Measurements from ENCODE around the gene SULT1A2. TPM values are rescaled to one million over a fixed set of nuclear protein-coding genes. Genes with fewer than 3 reads are reported as not detected.
A peak's percentile ranks its signal among the peaks of the same experiment; 100 is the strongest.
"Not testable (repeated sequence)": the region's sequence is repeated elsewhere in the genome, so short reads cannot be mapped to it uniquely, and the experiment has no call there.

The SULT1A2 gene
- total RNA-seq, 1 experiment from 2014 or later = not detected

DNA sequence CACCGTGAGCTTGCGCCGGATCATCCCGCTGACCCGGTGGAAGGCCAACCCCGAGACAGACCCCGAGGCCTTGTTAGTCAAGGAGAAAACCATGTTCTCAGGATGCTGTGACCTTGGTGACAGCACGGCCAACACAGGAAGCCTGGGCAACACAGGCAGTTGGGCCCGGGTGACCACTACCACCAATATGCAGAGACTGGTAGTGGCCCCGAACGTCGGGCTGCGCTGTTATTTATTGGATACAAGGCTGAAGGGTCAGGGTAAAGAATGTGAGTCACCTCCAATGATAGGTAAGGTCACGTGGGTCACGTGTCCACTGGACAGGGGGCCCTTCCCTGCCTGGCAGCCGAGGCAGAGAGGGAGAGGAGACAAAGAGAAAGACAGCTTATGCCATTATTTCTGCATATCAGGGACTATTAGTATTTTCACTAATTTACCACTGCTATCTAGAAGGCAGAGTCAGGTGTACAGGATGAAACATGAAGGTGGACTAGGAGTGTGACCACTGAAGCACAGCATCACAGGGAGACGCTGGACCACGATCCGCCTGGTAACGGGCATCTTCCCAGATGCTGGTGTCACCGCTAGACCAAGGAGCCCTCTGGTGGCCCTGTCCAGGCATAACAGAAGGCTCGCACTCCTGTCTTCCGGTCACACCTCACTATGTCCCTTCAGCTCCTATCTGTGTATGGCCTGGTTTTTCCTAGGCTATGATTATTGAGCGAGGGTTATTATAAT lies 18.8 kb upstream of the SULT1A2 start:
- H3K27me3 ChIP-seq (ENCODE audit: control insufficient read depth, insufficient read depth, low read length); in situ Hi-C loops (cut with HindIII; ENCODE audit: low pct_unique_long_range_greater_than_20kb, low sequenced_read_pairs); H3K36me3 ChIP-seq (ENCODE audit: control insufficient read depth, insufficient read depth, low read length); H3K9me3 ChIP-seq (ENCODE audit: control insufficient read depth, insufficient read depth, low read depth, low read length); H3K4me1 ChIP-seq (ENCODE audit: control insufficient read depth, insufficient read depth, low read length); H3K4me3 ChIP-seq (ENCODE audit: low read depth in 2 of 2, low read length in 2 of 2); BruUV-seq (replicated peaks); H3K27ac ChIP-seq (ENCODE audit: low read length); POLR2A ChIA-PET; intact Hi-C loops (cut with micrococcal nuclease; ENCODE audit: unreplicated experiment): not testable (repeated sequence)
- peak; percentile 46; the same call in 1 of the 2 replicates for ATAC-seq
- CTCF ChIA-PET = interaction anchor here (0.6 kb wide), 1 partner anchor 61 kb away, joined by 3 read pairs; no protein-coding TSS in a partner anchor
- TF ChIP-seq, protein P1, sequence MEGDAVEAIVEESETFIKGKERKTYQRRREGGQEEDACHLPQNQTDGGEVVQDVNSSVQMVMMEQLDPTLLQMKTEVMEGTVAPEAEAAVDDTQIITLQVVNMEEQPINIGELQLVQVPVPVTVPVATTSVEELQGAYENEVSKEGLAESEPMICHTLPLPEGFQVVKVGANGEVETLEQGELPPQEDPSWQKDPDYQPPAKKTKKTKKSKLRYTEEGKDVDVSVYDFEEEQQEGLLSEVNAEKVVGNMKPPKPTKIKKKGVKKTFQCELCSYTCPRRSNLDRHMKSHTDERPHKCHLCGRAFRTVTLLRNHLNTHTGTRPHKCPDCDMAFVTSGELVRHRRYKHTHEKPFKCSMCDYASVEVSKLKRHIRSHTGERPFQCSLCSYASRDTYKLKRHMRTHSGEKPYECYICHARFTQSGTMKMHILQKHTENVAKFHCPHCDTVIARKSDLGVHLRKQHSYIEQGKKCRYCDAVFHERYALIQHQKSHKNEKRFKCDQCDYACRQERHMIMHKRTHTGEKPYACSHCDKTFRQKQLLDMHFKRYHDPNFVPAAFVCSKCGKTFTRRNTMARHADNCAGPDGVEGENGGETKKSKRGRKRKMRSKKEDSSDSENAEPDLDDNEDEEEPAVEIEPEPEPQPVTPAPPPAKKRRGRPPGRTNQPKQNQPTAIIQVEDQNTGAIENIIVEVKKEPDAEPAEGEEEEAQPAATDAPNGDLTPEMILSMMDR (IDR thresholded peaks at IDR 0.05) = peak; percentile 88
- peak; percentile 20 for DNase-seq (ENCODE audit: low read depth, low spot score)

DNA sequence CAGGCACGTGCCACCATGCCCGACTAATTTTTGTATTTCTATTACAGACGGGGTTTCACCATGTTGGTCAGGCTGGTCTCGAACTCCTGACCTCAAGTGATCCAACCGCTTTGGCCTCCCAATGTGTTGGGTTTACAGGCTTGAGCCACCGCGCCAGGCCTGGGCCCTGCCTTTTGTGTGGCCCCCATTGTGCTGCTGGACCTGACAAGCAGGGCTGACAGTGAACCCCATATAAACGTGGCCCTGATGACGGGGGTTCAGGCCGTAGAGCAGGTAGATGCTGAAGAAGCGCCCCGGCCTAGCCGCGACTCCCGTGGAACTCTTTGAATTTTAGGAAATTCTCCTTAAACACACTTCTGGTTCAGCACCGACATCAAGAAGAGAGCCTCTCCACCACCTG lies 17.7 kb upstream of the SULT1A2 start:
- H3K4me1 ChIP-seq (ENCODE audit: control insufficient read depth, insufficient read depth, low read length); BruUV-seq (replicated peaks); H3K27me3 ChIP-seq (ENCODE audit: control insufficient read depth, insufficient read depth, low read length); H3K4me3 ChIP-seq (ENCODE audit: low read depth in 2 of 2, low read length in 2 of 2); CTCF ChIA-PET; DNase-seq (ENCODE audit: low read depth, low spot score); intact Hi-C loops (cut with micrococcal nuclease; ENCODE audit: unreplicated experiment); H3K9me3 ChIP-seq (ENCODE audit: control insufficient read depth, insufficient read depth, low read depth, low read length); H3K36me3 ChIP-seq (ENCODE audit: control insufficient read depth, insufficient read depth, low read length); in situ Hi-C loops (cut with HindIII; ENCODE audit: low pct_unique_long_range_greater_than_20kb, low sequenced_read_pairs); POLR2A ChIA-PET; H3K27ac ChIP-seq (ENCODE audit: low read length); ATAC-seq: not testable (repeated sequence)

DNA sequence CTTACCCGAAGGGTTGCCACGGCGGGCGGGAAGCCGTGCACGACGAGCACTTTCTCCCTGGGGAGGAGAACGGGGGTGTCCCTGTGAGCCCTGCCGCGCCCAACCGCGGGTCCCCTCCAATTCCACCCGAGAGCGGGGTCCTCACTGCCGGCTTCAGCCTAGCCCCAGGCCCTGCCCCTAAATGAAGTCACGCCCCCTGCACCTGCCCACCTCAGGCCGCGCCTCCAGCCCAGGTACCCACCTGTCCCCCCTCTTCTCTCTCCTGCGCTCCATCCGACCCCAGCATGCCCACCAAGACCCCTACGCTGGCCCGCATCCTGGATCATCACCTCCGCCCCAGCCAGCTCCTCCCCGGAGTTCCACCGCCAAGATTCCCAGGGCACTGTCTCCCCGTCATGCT lies 17.1 kb upstream of the SULT1A2 start:
- DNase-seq (ENCODE audit: low read depth, low spot score); in situ Hi-C loops (cut with HindIII; ENCODE audit: low pct_unique_long_range_greater_than_20kb, low sequenced_read_pairs); intact Hi-C loops (cut with micrococcal nuclease; ENCODE audit: unreplicated experiment); BruUV-seq (replicated peaks); H3K36me3 ChIP-seq (ENCODE audit: control insufficient read depth, insufficient read depth, low read length); CTCF ChIA-PET; H3K27ac ChIP-seq (ENCODE audit: low read length); H3K27me3 ChIP-seq (ENCODE audit: control insufficient read depth, insufficient read depth, low read length); H3K4me3 ChIP-seq (ENCODE audit: low read depth in 2 of 2, low read length in 2 of 2); ATAC-seq; H3K4me1 ChIP-seq (ENCODE audit: control insufficient read depth, insufficient read depth, low read length); H3K9me3 ChIP-seq (ENCODE audit: control insufficient read depth, insufficient read depth, low read depth, low read length); POLR2A ChIA-PET: not testable (repeated sequence)

DNA sequence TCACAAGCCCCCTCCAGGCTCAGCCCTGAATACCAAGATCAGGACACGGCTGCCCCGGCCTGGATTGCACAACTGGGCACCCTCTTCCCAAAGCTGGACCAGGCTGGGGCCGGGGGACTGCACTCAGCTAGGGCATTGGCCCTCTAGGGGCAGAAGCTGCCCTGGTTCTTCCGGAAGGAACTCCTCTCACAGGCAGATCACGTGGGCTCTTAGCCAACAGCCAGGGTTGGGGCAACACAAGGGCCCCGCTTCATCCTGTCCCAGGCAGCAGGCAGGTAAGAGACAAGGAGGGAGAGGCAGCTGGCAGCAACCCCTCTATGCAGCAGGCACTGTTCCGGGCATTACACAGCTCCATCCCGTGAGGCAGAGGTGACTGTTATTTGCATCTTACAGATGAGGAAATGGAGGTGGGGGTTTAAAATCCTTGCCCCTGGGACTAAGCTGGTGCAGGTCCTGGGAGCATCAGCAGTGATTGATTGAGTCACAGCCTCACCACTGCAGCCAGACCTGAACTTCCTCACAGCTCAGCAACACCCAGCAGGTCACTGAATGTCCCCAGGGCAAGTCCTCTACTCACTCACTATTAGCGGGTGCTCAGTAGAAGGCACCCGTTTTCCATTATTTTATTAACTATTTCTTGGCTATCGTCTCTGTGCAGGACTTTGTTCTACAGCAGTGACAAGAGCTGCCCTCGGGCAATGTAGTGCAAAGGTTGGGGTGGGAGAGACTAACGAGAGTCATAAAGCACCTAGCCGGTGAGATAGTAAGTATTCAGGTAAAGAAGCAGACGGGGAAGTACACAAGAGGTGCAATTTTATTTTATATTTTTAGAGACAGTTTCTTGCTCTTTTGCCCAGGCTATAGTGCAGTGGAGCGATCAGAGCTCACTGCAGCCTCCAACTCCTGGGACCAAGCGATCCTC lies 15.8 kb upstream of the SULT1A2 start:
- H3K4me1 ChIP-seq (ENCODE audit: control insufficient read depth, insufficient read depth, low read length); in situ Hi-C loops (cut with HindIII; ENCODE audit: low pct_unique_long_range_greater_than_20kb, low sequenced_read_pairs); H3K4me3 ChIP-seq (ENCODE audit: low read depth in 2 of 2, low read length in 2 of 2); intact Hi-C loops (cut with micrococcal nuclease; ENCODE audit: unreplicated experiment); DNase-seq (ENCODE audit: low read depth, low spot score); H3K27me3 ChIP-seq (ENCODE audit: control insufficient read depth, insufficient read depth, low read length); H3K27ac ChIP-seq (ENCODE audit: low read length); POLR2A ChIA-PET; H3K9me3 ChIP-seq (ENCODE audit: control insufficient read depth, insufficient read depth, low read depth, low read length); BruUV-seq (replicated peaks); H3K36me3 ChIP-seq (ENCODE audit: control insufficient read depth, insufficient read depth, low read length); CTCF ChIA-PET: not testable (repeated sequence)
- peak; percentile 54 for ATAC-seq

Measured in Panc1 (cell line).